ENCODE results near the gene S1PR4.

The S1PR4 gene

GRCh38 chr19:3142781-3143337, 35.7 kb upstream of the S1PR4 start:
- Histone ChIP-seq H3K9me3 (ENCODE audit: insufficient read depth, low read depth, low read length) (no peaks in the 10 kb centered on the region), H3K27me3 (ENCODE audit: insufficient read depth, low read length) (no peaks in the 10 kb centered on the region), H3K4me3 (ENCODE audit: low read length) (no peak overlapping the region), H3K36me3 (ENCODE audit: insufficient read depth, low read depth, low read length) (no peaks in the 10 kb centered on the region), H3K9ac (ENCODE audit: low read depth, low read length) (no peak overlapping the region), H3K4me1 (ENCODE audit: insufficient read depth, low read length) (no peaks in the 10 kb centered on the region), H3K27ac (ENCODE audit: low read length) (no peak overlapping the region)

DNA sequence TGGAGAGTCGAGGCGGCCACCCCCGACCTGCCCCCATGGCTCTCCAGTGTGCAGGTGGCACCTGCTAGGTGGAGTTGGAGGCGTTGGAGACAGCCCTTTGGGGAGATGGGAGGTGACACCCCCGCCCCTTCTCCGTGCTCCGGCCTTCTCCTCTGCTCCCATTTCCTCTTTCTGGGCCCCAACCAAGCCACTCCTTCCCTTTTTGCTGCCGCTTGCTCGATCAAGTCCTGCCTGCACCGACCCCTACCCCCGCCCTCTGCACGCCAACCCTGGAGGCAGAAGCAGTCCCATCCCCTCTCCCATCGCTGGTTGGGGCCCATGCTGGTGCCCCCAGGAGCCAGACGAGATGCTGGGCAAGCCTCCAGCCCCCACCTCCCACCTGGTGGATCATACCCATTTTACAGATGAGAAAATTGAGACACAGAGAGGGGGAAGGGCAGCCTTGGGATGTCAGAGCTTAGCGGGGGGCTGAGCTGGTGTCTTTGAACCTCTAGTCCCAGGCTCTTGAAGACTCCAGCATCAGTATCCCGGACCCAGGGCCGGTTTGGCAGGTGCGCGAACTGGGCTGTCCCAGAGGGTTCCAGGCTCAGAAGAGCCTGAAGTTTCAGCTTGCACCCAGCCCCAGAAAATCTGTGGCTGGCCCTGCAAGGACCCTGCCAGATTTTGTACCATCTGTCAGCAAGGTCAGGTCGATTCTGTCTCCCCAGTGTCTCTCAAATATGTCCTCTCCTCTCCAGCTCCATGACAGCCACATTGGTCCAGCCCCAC, 32.5 kb upstream of the S1PR4 start:
- no peak overlapping the region for H3K27ac ChIP-seq (ENCODE audit: low read length)
- H3K4me1 ChIP-seq (ENCODE audit: insufficient read depth, low read length): no peaks in the 10 kb centered on the region; the same call in 1 of the 2 replicates
- no peak overlapping the region for H3K9ac ChIP-seq (ENCODE audit: low read depth, low read length)

GRCh38 chr19:3146677-3147100, 31.9 kb upstream of the S1PR4 start:
- Histone ChIP-seq H3K9me3 (ENCODE audit: insufficient read depth, low read depth, low read length) (no peaks in the 10 kb centered on the region), H3K27me3 (ENCODE audit: insufficient read depth, low read length) (peaks cover 6% of the 10 kb centered on the region; the same call in 1 of the 2 replicates), H3K27ac (ENCODE audit: low read length) (no peak overlapping the region), H3K4me3 (ENCODE audit: low read length) (no peak overlapping the region), H3K9ac (ENCODE audit: low read depth, low read length) (no peak overlapping the region), H3K36me3 (ENCODE audit: insufficient read depth, low read depth, low read length) (no peaks in the 10 kb centered on the region), H3K4me1 (ENCODE audit: insufficient read depth, low read length) (no peaks in the 10 kb centered on the region; the same call in 1 of the 2 replicates)

More for the DNA sequence above, 32.5 kb upstream of the S1PR4 start:
- Histone ChIP-seq H3K4me3 (ENCODE audit: low read length) (no peak overlapping the region), H3K36me3 (ENCODE audit: insufficient read depth, low read depth, low read length) (no peaks in the 10 kb centered on the region), H3K27me3 (ENCODE audit: insufficient read depth, low read length) (peaks cover 6% of the 10 kb centered on the region; the same call in 1 of the 2 replicates), H3K9me3 (ENCODE audit: insufficient read depth, low read depth, low read length) (no peaks in the 10 kb centered on the region)

GRCh38 chr19:3148503-3148902, 30.1 kb upstream of the S1PR4 start:
- H3K9ac ChIP-seq (ENCODE audit: low read depth, low read length): no peak overlapping the region
- no peaks in the 10 kb centered on the region for H3K36me3 ChIP-seq (ENCODE audit: insufficient read depth, low read depth, low read length)
- no peaks in the 10 kb centered on the region for H3K9me3 ChIP-seq (ENCODE audit: insufficient read depth, low read depth, low read length)
- H3K4me1 ChIP-seq (ENCODE audit: insufficient read depth, low read length): no peaks in the 10 kb centered on the region; the same call in 1 of the 2 replicates
- H3K4me3 ChIP-seq (ENCODE audit: low read length): no peak overlapping the region
- peaks cover 6% of the 10 kb centered on the region; the same call in 1 of the 2 replicates for H3K27me3 ChIP-seq (ENCODE audit: insufficient read depth, low read length)
- no peak overlapping the region for H3K27ac ChIP-seq (ENCODE audit: low read length)

GRCh38 chr19:3149089-3149488, 29.5 kb upstream of the S1PR4 start:
- peaks cover 6% of the 10 kb centered on the region; the same call in 1 of the 2 replicates for H3K27me3 ChIP-seq (ENCODE audit: insufficient read depth, low read length)
- H3K9me3 ChIP-seq (ENCODE audit: insufficient read depth, low read depth, low read length): no peaks in the 10 kb centered on the region
- H3K36me3 ChIP-seq (ENCODE audit: insufficient read depth, low read depth, low read length): no peaks in the 10 kb centered on the region
- no peak overlapping the region for H3K9ac ChIP-seq (ENCODE audit: low read depth, low read length)
- no peaks in the 10 kb centered on the region; the same call in 1 of the 2 replicates for H3K4me1 ChIP-seq (ENCODE audit: insufficient read depth, low read length)
- no peak overlapping the region for H3K4me3 ChIP-seq (ENCODE audit: low read length)
- no peak overlapping the region for H3K27ac ChIP-seq (ENCODE audit: low read length)

GRCh38 chr19:3149526-3150505, 28.8 kb upstream of the S1PR4 start:
- Histone ChIP-seq H3K36me3 (ENCODE audit: insufficient read depth, low read depth, low read length) (no peaks in the 10 kb centered on the region), H3K27me3 (ENCODE audit: insufficient read depth, low read length) (peaks cover 6% of the 10 kb centered on the region; the same call in 1 of the 2 replicates), H3K9me3 (ENCODE audit: insufficient read depth, low read depth, low read length) (no peaks in the 10 kb centered on the region), H3K27ac (ENCODE audit: low read length) (no peak overlapping the region), H3K4me1 (ENCODE audit: insufficient read depth, low read length) (no peaks in the 10 kb centered on the region; the same call in 1 of the 2 replicates), H3K4me3 (ENCODE audit: low read length) (no peak overlapping the region), H3K9ac (ENCODE audit: low read depth, low read length) (no peak overlapping the region)

DNA sequence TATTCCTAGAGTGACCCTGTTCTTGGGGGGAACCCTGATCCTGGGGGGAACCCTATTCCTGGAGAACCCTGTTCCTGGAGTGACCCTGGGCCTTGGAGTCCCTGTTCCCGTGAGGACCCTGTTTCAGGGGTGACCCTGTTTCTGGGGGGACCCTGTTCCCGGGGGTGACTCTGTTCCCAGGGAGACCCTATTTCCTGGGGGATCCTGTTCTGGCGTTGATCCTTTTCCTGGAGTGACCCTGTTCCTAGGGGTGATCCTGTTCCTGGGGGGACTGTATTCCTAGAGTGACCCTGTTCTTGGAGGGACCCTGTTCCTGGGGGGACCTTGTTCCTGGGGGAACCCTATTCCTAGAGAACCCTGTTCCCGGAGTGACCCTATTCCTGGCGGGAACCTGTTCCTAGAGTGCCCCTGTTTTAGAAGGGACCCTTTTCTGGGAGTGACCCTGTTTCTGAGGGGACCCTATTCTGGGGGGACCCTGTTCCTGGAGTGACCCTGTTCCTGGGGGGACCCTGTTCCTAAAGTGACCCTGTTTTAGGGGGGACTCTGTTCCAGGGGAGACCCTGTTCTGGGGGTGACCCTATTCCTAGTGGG, 27.7 kb upstream of the S1PR4 start:
- H3K9ac ChIP-seq (ENCODE audit: low read depth, low read length): no peak overlapping the region
- no peaks in the 10 kb centered on the region; the same call in 1 of the 2 replicates for H3K4me1 ChIP-seq (ENCODE audit: insufficient read depth, low read length)
- no peak overlapping the region for H3K27ac ChIP-seq (ENCODE audit: low read length)
- H3K9me3 ChIP-seq (ENCODE audit: insufficient read depth, low read depth, low read length): no peaks in the 10 kb centered on the region
- no peaks in the 10 kb centered on the region for H3K36me3 ChIP-seq (ENCODE audit: insufficient read depth, low read depth, low read length)
- H3K27me3 ChIP-seq (ENCODE audit: insufficient read depth, low read length): peaks cover 6% of the 10 kb centered on the region; the same call in 1 of the 2 replicates
- H3K4me3 ChIP-seq (ENCODE audit: low read length): no peak overlapping the region

GRCh38 chr19:3151563-3152418, 26.8 kb upstream of the S1PR4 start:
- Histone ChIP-seq H3K4me1 (ENCODE audit: insufficient read depth, low read length) (no peaks in the 10 kb centered on the region; the same call in 1 of the 2 replicates), H3K9ac (ENCODE audit: low read depth, low read length) (no peak overlapping the region), H3K4me3 (ENCODE audit: low read length) (no peak overlapping the region), H3K27ac (ENCODE audit: low read length) (no peak overlapping the region), H3K27me3 (ENCODE audit: insufficient read depth, low read length) (peaks cover 6% of the 10 kb centered on the region; the same call in 1 of the 2 replicates), H3K36me3 (ENCODE audit: insufficient read depth, low read depth, low read length) (no peaks in the 10 kb centered on the region), H3K9me3 (ENCODE audit: insufficient read depth, low read depth, low read length) (no peaks in the 10 kb centered on the region)

DNA sequence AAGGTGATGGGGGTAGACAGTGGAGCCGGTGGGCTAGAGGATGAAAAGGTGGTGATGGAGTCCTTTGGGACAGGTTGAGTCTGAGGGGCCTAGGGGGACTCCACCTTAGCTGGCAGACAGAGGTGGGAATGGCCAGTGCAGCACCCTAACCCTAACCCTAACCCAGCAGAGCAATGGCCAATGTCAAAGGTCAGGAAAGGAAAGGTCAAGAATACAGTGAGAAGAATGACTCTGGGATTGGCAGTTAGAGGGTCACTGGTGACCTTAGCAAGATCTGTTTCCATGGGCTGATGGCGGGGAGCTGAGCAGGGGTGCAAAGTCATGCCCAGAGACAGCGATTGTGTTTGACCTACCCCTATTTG, 26.2 kb upstream of the S1PR4 start:
- H3K27ac ChIP-seq (ENCODE audit: low read length): no peak overlapping the region
- peaks cover 6% of the 10 kb centered on the region; the same call in 1 of the 2 replicates for H3K27me3 ChIP-seq (ENCODE audit: insufficient read depth, low read length)
- no peaks in the 10 kb centered on the region for H3K36me3 ChIP-seq (ENCODE audit: insufficient read depth, low read depth, low read length)
- no peak overlapping the region for H3K9ac ChIP-seq (ENCODE audit: low read depth, low read length)
- no peaks in the 10 kb centered on the region; the same call in 1 of the 2 replicates for H3K4me1 ChIP-seq (ENCODE audit: insufficient read depth, low read length)
- H3K9me3 ChIP-seq (ENCODE audit: insufficient read depth, low read depth, low read length): no peaks in the 10 kb centered on the region
- H3K4me3 ChIP-seq (ENCODE audit: low read length): no peak overlapping the region

GRCh38 chr19:3153286-3154230, 25.0 kb upstream of the S1PR4 start:
- no peaks in the 10 kb centered on the region for H3K36me3 ChIP-seq (ENCODE audit: insufficient read depth, low read depth, low read length)
- H3K27ac ChIP-seq (ENCODE audit: low read length): no peak overlapping the region
- no peaks in the 10 kb centered on the region for H3K9me3 ChIP-seq (ENCODE audit: insufficient read depth, low read depth, low read length)
- peaks cover 6% of the 10 kb centered on the region; the same call in 1 of the 2 replicates for H3K27me3 ChIP-seq (ENCODE audit: insufficient read depth, low read length)
- H3K4me1 ChIP-seq (ENCODE audit: insufficient read depth, low read length): no peaks in the 10 kb centered on the region; the same call in 1 of the 2 replicates
- no peak overlapping the region for H3K4me3 ChIP-seq (ENCODE audit: low read length)
- H3K9ac ChIP-seq (ENCODE audit: low read depth, low read length): no peak overlapping the region
